H9 (cell line): Measurements from ENCODE around the gene TMTC1. TPM values are rescaled to one million over a fixed set of nuclear protein-coding genes. Genes with fewer than 3 reads are reported as not detected.
A peak's percentile ranks its signal among the peaks of the same experiment; 100 is the strongest.

Experiments
- DNase-seq: peaks from one replicate; pipeline ENCODE4 v3.0.0-alpha.2; 2017
- H2AFZ ChIP-seq: one replicate; pipeline ENCODE4 v1.6.1; 2013; ENCODE audit warnings: mild to moderate bottlenecking, low read length, control low read depth, moderate library complexity
- H2AK5ac ChIP-seq: 2 replicates; pipeline ENCODE4 v1.6.1; 2013; ENCODE audit warnings: low read length, control low read depth, mixed read lengths; ENCODE audit not compliant: insufficient read length
- H2BK120ac ChIP-seq: one replicate; pipeline ENCODE4 v1.6.1; 2013; ENCODE audit warnings: low read depth, mild to moderate bottlenecking, low read length, control low read depth, inconsistent platforms; ENCODE audit not compliant: poor library complexity, severe bottlenecking
- H2BK12ac ChIP-seq: 2 replicates; pipeline ENCODE4 v1.6.1; 2013; ENCODE audit warnings: low read length, control low read depth, mixed read lengths, low read depth; ENCODE audit not compliant: insufficient read length
- H2BK15ac ChIP-seq: 2 replicates; pipeline ENCODE4 v1.6.1; 2013; ENCODE audit warnings: low read depth, low read length, control low read depth
- H2BK20ac ChIP-seq: one replicate; pipeline ENCODE4 v1.6.1; 2013; ENCODE audit warnings: low read depth, mild to moderate bottlenecking, low read length, control low read depth, inconsistent platforms; ENCODE audit not compliant: poor library complexity, severe bottlenecking
- H2BK5ac ChIP-seq: 2 replicates; pipeline ENCODE4 v1.6.1; 2013; ENCODE audit warnings: low read length, control low read depth, mixed read lengths; ENCODE audit not compliant: insufficient read length
- H3K14ac ChIP-seq: 2 replicates; pipeline ENCODE4 v1.6.1; 2013; ENCODE audit warnings: low read length, control low read depth; ENCODE audit not compliant: insufficient read depth
- H3K18ac ChIP-seq: 2 replicates; pipeline ENCODE4 v1.6.1; 2013; ENCODE audit warnings: low read depth, mild to moderate bottlenecking, mixed read lengths, low read length, control low read depth; ENCODE audit not compliant: insufficient read length
- H3K23ac ChIP-seq: 2 replicates; pipeline ENCODE4 v1.6.1; 2013; ENCODE audit warnings: low read length, control low read depth, mixed read lengths, low read depth; ENCODE audit not compliant: insufficient read length
- H3K23me2 ChIP-seq: 2 replicates; pipeline ENCODE4 v1.6.1; 2013; ENCODE audit warnings: low read depth, mild to moderate bottlenecking, mixed read lengths, low read length, control low read depth; ENCODE audit not compliant: insufficient read length, poor library complexity, severe bottlenecking
- H3K27ac ChIP-seq: 2 replicates; pipeline ENCODE4 v1.5.1; 2013; ENCODE audit warnings: low read length, control low read depth, mixed read lengths, low read depth; ENCODE audit not compliant: insufficient read length
- H3K27me3 ChIP-seq: 2 replicates; pipeline ENCODE4 v1.6.1; 2013; ENCODE audit warnings: low read length, control low read depth, inconsistent platforms; ENCODE audit not compliant: insufficient read depth
- H3K4ac ChIP-seq: 2 replicates; pipeline ENCODE4 v1.6.1; 2013; ENCODE audit warnings: low read depth, mild to moderate bottlenecking, control low read depth, inconsistent platforms, low read length, moderate library complexity
- H3K4me1 ChIP-seq: 2 replicates; pipeline ENCODE4 v1.6.1; 2013; ENCODE audit warnings: low read length, control low read depth, inconsistent platforms; ENCODE audit not compliant: insufficient read depth
- H3K4me2 ChIP-seq: 2 replicates; pipeline ENCODE4 v1.6.1; 2013; ENCODE audit warnings: low read length, control low read depth, mixed read lengths; ENCODE audit not compliant: insufficient read length, insufficient read depth
- H3K56ac ChIP-seq: 2 replicates; pipeline ENCODE4 v1.6.1; 2013; ENCODE audit warnings: low read depth, mild to moderate bottlenecking, mixed read lengths, low read length, control low read depth; ENCODE audit not compliant: insufficient read length
- H3K79me1 ChIP-seq: 2 replicates; pipeline ENCODE4 v1.6.1; 2013; ENCODE audit warnings: low read depth, mild to moderate bottlenecking, moderate library complexity, low read length, control low read depth, inconsistent platforms; ENCODE audit not compliant: insufficient read depth, poor library complexity, severe bottlenecking
- H3K79me2 ChIP-seq: 2 replicates; pipeline ENCODE4 v1.6.1; 2013; ENCODE audit warnings: low read length, control low read depth, inconsistent platforms; ENCODE audit not compliant: insufficient read depth
- H3K9ac ChIP-seq: 2 replicates; pipeline ENCODE4 v1.6.1; 2013; ENCODE audit warnings: low read length, control low read depth, mixed read lengths; ENCODE audit not compliant: insufficient read length; ENCODE audit errors: extremely low read depth
- H3K9me3 ChIP-seq: one replicate; pipeline ENCODE4 v1.6.1; 2013; ENCODE audit warnings: low read depth, low read length, inconsistent platforms; ENCODE audit not compliant: control insufficient read depth
- H3T11ph ChIP-seq: one replicate; pipeline ENCODE4 v1.6.1; 2013; ENCODE audit warnings: mild to moderate bottlenecking, low read length, control low read depth, inconsistent platforms
- H4K20me1 ChIP-seq: one replicate; pipeline ENCODE4 v1.6.1; 2013; ENCODE audit not compliant: control insufficient read depth, insufficient read length, insufficient read depth
- H4K5ac ChIP-seq: 2 replicates; pipeline ENCODE4 v1.6.1; 2013; ENCODE audit warnings: low read depth, mild to moderate bottlenecking, mixed read lengths, low read length, control low read depth; ENCODE audit not compliant: insufficient read length
- H4K8ac ChIP-seq: replicated peaks from 2 replicates; pipeline ENCODE4 v1.6.1; 2013; ENCODE audit warnings: low read length, control low read depth, mixed read lengths, low read depth; ENCODE audit not compliant: insufficient read length
- H4K91ac ChIP-seq: 2 replicates; pipeline ENCODE4 v1.6.1; 2013; ENCODE audit warnings: low read depth, mild to moderate bottlenecking, moderate library complexity, mixed read lengths, low read length, control low read depth; ENCODE audit not compliant: insufficient read length
- H3K27ac Mint-ChIP-seq, 3 experiments: 2 replicates in 2 of 3; 3 replicates in 1 of 3; pipeline ENCODE4 v1.8.0; 2020 to 2021; ENCODE audit warnings: mixed read lengths in 3 of 3, mild to moderate bottlenecking in 1 of 3, moderate library complexity in 1 of 3
- H3K27me3 Mint-ChIP-seq: 2 replicates; pipeline ENCODE4 v1.8.0; 2021; ENCODE audit warnings: low read depth, mild to moderate bottlenecking, moderate library complexity, mixed read lengths
- H3K36me3 Mint-ChIP-seq, 3 experiments: 2 replicates in 2 of 3; 3 replicates in 1 of 3; pipeline ENCODE4 v1.8.0; 2020 to 2021; ENCODE audit warnings: low read depth in 3 of 3, mixed read lengths in 3 of 3; ENCODE audit not compliant: insufficient read depth in 1 of 3
- H3K4me1 Mint-ChIP-seq, 2 experiments: 2 replicates each; pipeline ENCODE4 v1.8.0; 2020; ENCODE audit warnings: mixed read lengths in 2 of 2
- H3K4me3 Mint-ChIP-seq, 2 experiments: 2 replicates in 1 of 2; 3 replicates in 1 of 2; pipeline ENCODE4 v1.8.0; 2020 to 2021; ENCODE audit warnings: mild to moderate bottlenecking in 2 of 2, mixed read lengths in 2 of 2, moderate library complexity in 1 of 2
- H3K9me3 Mint-ChIP-seq, 2 experiments: 2 replicates in 1 of 2; 3 replicates in 1 of 2; pipeline ENCODE4 v1.8.0; 2020; ENCODE audit warnings: mild to moderate bottlenecking in 2 of 2, mixed read lengths in 2 of 2, moderate library complexity in 1 of 2
- WGBS: extraction: QIAGEN DNeasy Blood & Tissue Kit; methylation state at CpG from one replicate; pipeline ENCODE4 v1.1.7; 2013; ENCODE audit warnings: missing lambda C conversion rate, low lambda C conversion rate, mixed read lengths; ENCODE audit not compliant: insufficient read length; ENCODE audit errors: extremely low coverage; 5-methylcytosine and 5-hydroxymethylcytosine counted together
- total RNA-seq: library from RNA; stranded (reverse); gene quantifications from 2 replicates; pipeline ENCODE4 v1.2.1, GENCODE V29; 2021
- TF ChIP-seq, protein P1 (sequence below): fragments of 200-600 bp; sonication (generic); conservative IDR thresholded peaks from 3 replicates; pipeline ENCODE4 v1.8.0; 2021; ENCODE audit warnings: antibody characterized with exemption, mild to moderate bottlenecking

Gene TMTC1
- total RNA-seq, 1 experiment from 2014 or later, result 16.1 TPM

DNA sequence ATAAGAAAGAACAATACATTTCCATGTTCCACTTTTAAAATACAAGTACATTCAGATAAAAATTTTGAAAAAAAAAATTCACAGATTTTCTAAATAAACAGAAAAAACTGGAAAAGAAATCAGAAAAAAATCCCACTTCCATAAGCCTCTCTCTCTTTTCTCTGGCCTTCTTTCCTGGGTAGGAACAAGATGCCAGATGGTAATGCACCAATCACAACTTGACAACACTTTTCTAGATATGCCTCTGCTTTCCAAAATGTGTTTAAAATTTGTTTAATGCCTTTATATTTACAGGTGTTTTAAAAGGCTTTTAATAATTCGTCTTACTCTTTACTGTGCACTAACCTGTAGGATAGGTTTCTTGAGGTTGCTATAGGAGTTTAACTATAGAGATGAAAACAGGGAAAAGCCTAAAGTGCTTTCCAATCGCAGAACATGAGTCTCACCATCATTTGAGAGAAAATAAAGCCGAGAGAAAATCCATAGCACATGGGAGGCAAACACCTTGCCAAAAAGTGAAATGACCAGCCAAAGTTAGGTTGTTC is 74.2 kb downstream of the TMTC1 start:
- Histone ChIP-seq H3K9me3 (no peaks in the 10 kb centered on the region), H2AFZ (no peak overlapping the region), H3K14ac (no peak overlapping the region), H3K18ac (no peak overlapping the region), H2BK120ac (no peak overlapping the region), H3T11ph (no peak overlapping the region), H2BK5ac (no peak overlapping the region), H4K91ac (no peak overlapping the region), H2BK20ac (no peak overlapping the region), H3K79me2 (no peaks in the 10 kb centered on the region), H3K56ac (no peak overlapping the region), H4K5ac (no peak overlapping the region), H3K9ac (no peak overlapping the region), H2BK12ac (no peak overlapping the region), H3K4ac (no peak overlapping the region), H3K79me1 (no peaks in the 10 kb centered on the region), H4K8ac (no peak overlapping the region), H2BK15ac (no peak overlapping the region), H2AK5ac (no peak overlapping the region), H3K4me2 (no peak overlapping the region), H3K4me1 (0 out of 2 replicates have a peak, but pooled peaks cover 2% of the 10 kb centered on the region), H3K27ac (peak overlapping the region; percentile 37), H4K20me1 (no peaks in the 10 kb centered on the region), H3K23ac (no peak overlapping the region), H3K23me2 (no peaks in the 10 kb centered on the region), H3K27me3 (no peaks in the 10 kb centered on the region)
- no CpG with 5 or more reads among the region's 3 CpGs for WGBS
- TF ChIP-seq, protein P1, sequence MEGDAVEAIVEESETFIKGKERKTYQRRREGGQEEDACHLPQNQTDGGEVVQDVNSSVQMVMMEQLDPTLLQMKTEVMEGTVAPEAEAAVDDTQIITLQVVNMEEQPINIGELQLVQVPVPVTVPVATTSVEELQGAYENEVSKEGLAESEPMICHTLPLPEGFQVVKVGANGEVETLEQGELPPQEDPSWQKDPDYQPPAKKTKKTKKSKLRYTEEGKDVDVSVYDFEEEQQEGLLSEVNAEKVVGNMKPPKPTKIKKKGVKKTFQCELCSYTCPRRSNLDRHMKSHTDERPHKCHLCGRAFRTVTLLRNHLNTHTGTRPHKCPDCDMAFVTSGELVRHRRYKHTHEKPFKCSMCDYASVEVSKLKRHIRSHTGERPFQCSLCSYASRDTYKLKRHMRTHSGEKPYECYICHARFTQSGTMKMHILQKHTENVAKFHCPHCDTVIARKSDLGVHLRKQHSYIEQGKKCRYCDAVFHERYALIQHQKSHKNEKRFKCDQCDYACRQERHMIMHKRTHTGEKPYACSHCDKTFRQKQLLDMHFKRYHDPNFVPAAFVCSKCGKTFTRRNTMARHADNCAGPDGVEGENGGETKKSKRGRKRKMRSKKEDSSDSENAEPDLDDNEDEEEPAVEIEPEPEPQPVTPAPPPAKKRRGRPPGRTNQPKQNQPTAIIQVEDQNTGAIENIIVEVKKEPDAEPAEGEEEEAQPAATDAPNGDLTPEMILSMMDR, result no peak
- Mint-ChIP-seq H3K27ac (peak overlapping the region in 2 of 3 experiments; percentile 94 to 95; a peak in 3 of 7 replicates), H3K9me3 (no peaks in the 10 kb centered on the region), H3K36me3 (no peaks in the 10 kb centered on the region; a peak in 1 of 7 replicates), H3K4me3 (no peak overlapping the region), H3K27me3 (no peaks in the 10 kb centered on the region), H3K4me1 (peaks cover 17 to 38% of the 10 kb centered on the region in 2 experiments)
- DNase-seq, result no peak
